ENCODE results near the gene MYL11.

MYL11 gene

DNA sequence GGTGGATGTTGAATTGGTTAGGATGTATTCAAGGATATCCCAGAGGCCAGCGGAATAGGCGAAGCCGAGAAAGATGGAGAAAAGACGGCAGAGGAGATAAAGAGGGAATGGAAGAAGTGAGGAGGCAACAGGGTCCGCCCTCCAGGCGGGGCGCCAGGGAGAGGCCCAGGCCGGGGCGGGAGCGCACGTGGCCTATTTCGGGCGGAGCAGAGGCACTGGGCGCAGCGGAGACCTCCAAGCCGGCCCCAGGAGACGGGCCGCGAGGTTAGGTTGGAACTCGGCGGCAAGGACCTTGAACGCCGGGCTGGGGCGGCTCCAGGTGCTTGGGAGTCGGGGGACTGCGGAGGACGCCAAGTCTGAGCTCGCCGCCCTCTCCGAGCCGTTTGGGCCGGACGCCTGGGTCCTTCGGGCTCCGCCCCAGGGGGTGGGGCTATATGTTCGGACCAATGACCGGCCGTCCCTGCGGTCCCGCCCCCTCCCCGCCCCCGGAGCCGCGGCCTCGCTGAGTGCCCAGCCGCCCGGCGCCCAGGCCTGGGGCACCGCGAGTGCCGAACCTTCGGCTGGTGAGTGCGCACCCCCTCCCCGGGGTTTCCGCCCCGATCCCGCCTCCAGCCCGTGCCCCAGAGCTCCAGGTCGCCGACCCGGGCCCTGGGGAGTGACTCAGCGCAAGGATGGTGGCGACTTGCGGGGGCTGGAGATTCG lies 32.7 kb downstream of the MYL11 start, which contains the start of gene ZNF771:
Gene ZNF771 (plus strand): TSS at position 505 of the 702 bp plus-strand sequence. CDS start 448 bp downstream, outside the sequence.
- Histone ChIP-seq H3F3A (ENCODE audit: insufficient read depth, low read length) (no peaks in the 10 kb centered on the region), H3K36me3 (replicated peaks; ENCODE audit: insufficient read depth, low read length) (no peaks in the 10 kb centered on the region), H3K27me3 (replicated peaks; ENCODE audit: insufficient read depth, low read length) (no peaks in the 10 kb centered on the region), H2AFZ (ENCODE audit: low read length) (peak within 1 kb of the TSS; percentile 83), H3K9ac (ENCODE audit: low read length) (peak within 1 kb of the TSS; percentile 74), H3K79me2 (ENCODE audit: low read length) (peaks cover 22% of the 10 kb centered on the region), H3K9me2 (replicated peaks; ENCODE audit: insufficient read depth, low read length) (no peaks in the 10 kb centered on the region), H3K4me3 (ENCODE audit: low read length) (peak within 1 kb of the TSS; percentile 77), H3K9me3 (replicated peaks; ENCODE audit: insufficient read depth, low read length) (no peaks in the 10 kb centered on the region), H3K27ac (ENCODE audit: low read length) (peak within 1 kb of the TSS; percentile 55; the same call in 1 of the 2 replicates), H3K4me1 (ENCODE audit: low read length) (peaks cover 16% of the 10 kb centered on the region), H4K20me1 (ENCODE audit: insufficient read depth, low read length) (no peaks in the 10 kb centered on the region), H3K4me2 (ENCODE audit: low read depth, low read length) (peak within 1 kb of the TSS; percentile 87)
- TF ChIP-seq EZH2 (optimal IDR thresholded peaks at IDR 0.05; ENCODE audit: low read depth, low read length) (no peak), EZH2phosphoT487 (IDR thresholded peaks at IDR 0.05; ENCODE audit: low read length) (no peak)
- TF ChIP-seq, protein P1, sequence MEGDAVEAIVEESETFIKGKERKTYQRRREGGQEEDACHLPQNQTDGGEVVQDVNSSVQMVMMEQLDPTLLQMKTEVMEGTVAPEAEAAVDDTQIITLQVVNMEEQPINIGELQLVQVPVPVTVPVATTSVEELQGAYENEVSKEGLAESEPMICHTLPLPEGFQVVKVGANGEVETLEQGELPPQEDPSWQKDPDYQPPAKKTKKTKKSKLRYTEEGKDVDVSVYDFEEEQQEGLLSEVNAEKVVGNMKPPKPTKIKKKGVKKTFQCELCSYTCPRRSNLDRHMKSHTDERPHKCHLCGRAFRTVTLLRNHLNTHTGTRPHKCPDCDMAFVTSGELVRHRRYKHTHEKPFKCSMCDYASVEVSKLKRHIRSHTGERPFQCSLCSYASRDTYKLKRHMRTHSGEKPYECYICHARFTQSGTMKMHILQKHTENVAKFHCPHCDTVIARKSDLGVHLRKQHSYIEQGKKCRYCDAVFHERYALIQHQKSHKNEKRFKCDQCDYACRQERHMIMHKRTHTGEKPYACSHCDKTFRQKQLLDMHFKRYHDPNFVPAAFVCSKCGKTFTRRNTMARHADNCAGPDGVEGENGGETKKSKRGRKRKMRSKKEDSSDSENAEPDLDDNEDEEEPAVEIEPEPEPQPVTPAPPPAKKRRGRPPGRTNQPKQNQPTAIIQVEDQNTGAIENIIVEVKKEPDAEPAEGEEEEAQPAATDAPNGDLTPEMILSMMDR (IDR thresholded peaks at IDR 0.05; ENCODE audit: low read length): no peak
- peak; percentile 94 for DNase-seq

DNA sequence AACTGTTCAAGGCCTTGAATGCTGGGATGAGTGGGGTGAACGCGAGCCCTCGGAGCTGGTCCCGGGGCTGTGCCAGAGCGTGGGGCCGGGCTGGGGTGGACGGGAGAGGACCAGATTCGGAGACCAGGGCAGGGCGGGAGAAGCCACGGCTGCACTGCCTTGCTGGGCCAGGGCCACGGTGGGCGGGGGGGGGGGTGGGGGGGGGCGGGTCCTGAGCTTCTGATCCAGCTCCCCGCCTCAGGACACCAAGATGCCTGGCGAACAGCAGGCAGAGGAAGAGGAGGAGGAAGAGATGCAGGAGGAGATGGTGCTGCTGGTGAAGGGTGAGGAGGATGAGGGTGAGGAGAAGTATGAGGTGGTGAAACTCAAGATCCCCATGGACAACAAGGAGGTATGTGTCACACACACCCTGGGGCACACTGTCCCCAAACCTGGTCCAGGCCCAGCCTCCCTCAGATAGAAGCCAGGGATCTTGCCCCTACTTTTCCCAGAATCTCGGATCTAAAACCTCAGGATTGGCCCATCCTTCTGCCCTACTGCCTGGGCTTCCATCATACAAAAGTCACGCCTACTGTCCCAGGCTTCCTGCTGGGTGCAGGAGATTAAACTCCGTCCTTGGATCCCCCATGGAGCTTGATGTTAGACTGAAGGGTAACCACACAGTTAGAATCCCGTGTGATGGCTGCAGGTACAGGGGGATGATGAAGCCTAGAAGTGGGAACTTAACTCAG lies 33.4 kb downstream of the MYL11 start:
- no peak for DNase-seq
- Histone ChIP-seq H3K27me3 (replicated peaks; ENCODE audit: insufficient read depth, low read length) (no peaks in the 10 kb centered on the region), H3K4me1 (ENCODE audit: low read length) (peaks cover 16% of the 10 kb centered on the region)

DNA sequence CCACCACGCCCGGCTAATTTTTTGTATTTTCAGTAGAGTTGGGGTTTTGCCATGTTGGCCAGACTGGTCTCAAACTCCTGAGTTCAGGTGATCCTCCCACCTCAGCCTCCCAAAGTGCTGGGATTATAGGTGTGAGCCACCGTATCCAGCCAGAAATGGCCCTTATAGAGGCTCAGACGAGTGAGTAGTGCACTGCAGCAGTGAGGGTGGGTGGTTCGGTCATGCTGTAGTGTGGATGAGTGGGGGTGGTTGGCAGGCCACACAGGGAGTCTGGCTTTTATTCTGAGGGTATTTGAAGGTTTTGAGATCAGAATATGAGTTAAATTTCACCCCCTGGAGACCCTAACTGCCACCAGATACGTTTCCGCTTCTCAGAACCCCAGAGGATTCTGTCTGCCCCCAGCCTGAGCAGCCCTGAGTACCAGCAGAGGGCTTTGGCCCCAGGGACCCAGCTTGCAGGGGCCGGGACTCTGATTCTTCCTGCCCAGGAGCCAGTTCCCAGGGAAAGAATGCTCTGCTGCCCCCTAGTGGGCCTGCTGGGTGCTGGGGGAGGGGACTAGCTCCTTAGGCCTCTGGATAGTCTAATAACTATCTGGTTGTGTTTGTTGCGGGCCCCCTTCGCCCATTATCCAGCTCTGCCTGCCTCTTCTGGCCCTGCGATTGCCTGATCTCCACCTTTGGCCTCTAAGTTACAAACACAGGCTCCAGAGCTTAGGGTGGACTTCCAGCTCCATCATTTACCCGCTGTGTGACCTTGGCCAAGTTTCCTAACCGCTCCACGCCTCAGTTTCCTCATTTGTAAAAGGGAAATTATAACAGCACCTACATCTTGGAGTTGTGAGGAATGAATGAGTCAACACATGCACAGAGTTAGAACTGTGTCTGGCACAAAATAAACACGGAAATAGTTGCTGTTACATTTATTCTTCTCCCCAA lies 34.8 kb downstream of the MYL11 start:
- Histone ChIP-seq H3K27me3 (replicated peaks; ENCODE audit: insufficient read depth, low read length) (no peaks in the 10 kb centered on the region), H3K4me1 (ENCODE audit: low read length) (peaks cover 16% of the 10 kb centered on the region), H4K20me1 (ENCODE audit: insufficient read depth, low read length) (no peaks in the 10 kb centered on the region), H3K27ac (ENCODE audit: low read length) (no peak overlapping the region), H3K9ac (ENCODE audit: low read length) (no peak overlapping the region), H2AFZ (ENCODE audit: low read length) (no peak overlapping the region), H3K9me3 (replicated peaks; ENCODE audit: insufficient read depth, low read length) (no peaks in the 10 kb centered on the region), H3K4me3 (ENCODE audit: low read length) (no peak overlapping the region), H3F3A (ENCODE audit: insufficient read depth, low read length) (no peaks in the 10 kb centered on the region), H3K4me2 (ENCODE audit: low read depth, low read length) (peak overlapping the region; percentile 12; the same call in 1 of the 2 replicates), H3K79me2 (ENCODE audit: low read length) (peaks cover 25% of the 10 kb centered on the region), H3K9me2 (replicated peaks; ENCODE audit: insufficient read depth, low read length) (no peaks in the 10 kb centered on the region), H3K36me3 (replicated peaks; ENCODE audit: insufficient read depth, low read length) (0 out of 2 replicates have a peak, but pooled peaks cover 4% of the 10 kb centered on the region)
- DNase-seq: peak; percentile 85
- TF ChIP-seq, protein P1 (IDR thresholded peaks at IDR 0.05; ENCODE audit: low read length): peak; percentile 91
- TF ChIP-seq EZH2phosphoT487 (IDR thresholded peaks at IDR 0.05; ENCODE audit: low read length) (no peak), EZH2 (optimal IDR thresholded peaks at IDR 0.05; ENCODE audit: low read depth, low read length) (no peak)

More for the DNA sequence above, 33.4 kb downstream of the MYL11 start:
- H3F3A ChIP-seq (ENCODE audit: insufficient read depth, low read length): no peaks in the 10 kb centered on the region
- H3K4me3 ChIP-seq (ENCODE audit: low read length): peak overlapping the region; percentile 77
- peaks cover 25% of the 10 kb centered on the region for H3K79me2 ChIP-seq (ENCODE audit: low read length)
- TF ChIP-seq EZH2phosphoT487 (IDR thresholded peaks at IDR 0.05; ENCODE audit: low read length): no peak
- TF ChIP-seq, protein P1 (IDR thresholded peaks at IDR 0.05; ENCODE audit: low read length): no peak
- no peak for TF ChIP-seq EZH2 (optimal IDR thresholded peaks at IDR 0.05; ENCODE audit: low read depth, low read length)
- H3K9ac ChIP-seq (ENCODE audit: low read length): peak overlapping the region; percentile 74
- peak overlapping the region; percentile 87 for H3K4me2 ChIP-seq (ENCODE audit: low read depth, low read length)
- H2AFZ ChIP-seq (ENCODE audit: low read length): peak overlapping the region; percentile 83
- H4K20me1 ChIP-seq (ENCODE audit: insufficient read depth, low read length): no peaks in the 10 kb centered on the region
- H3K9me3 ChIP-seq (replicated peaks; ENCODE audit: insufficient read depth, low read length): no peaks in the 10 kb centered on the region
- H3K36me3 ChIP-seq (replicated peaks; ENCODE audit: insufficient read depth, low read length): 0 out of 2 replicates have a peak, but pooled peaks cover 1% of the 10 kb centered on the region
- peak overlapping the region; percentile 55; the same call in 1 of the 2 replicates for H3K27ac ChIP-seq (ENCODE audit: low read length)
- H3K9me2 ChIP-seq (replicated peaks; ENCODE audit: insufficient read depth, low read length): no peaks in the 10 kb centered on the region
